ENCODE results near the gene GPC4.

Gene GPC4

GRCh38 chrX:133405498-133406185 lies 9.6 kb downstream of the GPC4 start:
- DNase-seq: no peak

GRCh38 chrX:133403984-133404383 lies 11.3 kb downstream of the GPC4 start:
- no peak for DNase-seq

DNA sequence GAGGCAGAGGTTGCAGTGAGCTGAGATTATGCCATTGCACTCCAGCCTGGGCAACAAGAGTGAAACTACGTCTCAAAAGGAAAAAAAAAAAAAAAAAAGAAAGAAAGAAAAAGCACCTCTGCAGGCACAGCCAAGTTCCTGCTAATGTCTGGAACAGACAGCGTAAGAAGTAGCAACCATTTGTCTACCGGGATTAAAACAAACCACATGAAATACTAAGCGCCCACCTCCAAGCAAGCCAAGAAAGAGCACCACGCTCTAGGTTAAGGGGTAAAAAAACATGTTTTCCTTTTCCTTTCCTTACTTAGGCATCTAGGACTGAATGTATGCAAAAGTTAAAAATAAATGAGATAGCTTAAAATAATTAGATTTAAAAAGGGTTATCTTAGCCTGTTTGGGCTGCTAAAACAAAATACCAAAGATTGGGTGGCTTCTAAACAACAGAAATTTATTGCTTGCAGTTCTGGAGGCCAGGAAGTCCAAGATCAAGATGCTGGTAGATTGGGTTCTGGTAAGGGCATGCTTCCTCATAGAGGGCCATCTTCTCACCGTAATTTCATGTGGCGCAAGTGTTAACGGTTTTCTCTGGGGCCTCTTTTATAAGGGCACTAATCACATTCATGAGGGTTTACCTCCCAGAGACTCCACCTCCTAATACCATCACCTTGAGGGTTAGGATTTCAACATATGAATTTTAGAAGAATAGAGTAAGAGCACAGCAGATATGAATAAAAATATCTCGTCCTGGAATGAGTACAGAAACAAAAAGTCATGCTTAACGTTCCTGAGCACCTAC lies 12.3 kb downstream of the GPC4 start:
- no peak for DNase-seq

DNA sequence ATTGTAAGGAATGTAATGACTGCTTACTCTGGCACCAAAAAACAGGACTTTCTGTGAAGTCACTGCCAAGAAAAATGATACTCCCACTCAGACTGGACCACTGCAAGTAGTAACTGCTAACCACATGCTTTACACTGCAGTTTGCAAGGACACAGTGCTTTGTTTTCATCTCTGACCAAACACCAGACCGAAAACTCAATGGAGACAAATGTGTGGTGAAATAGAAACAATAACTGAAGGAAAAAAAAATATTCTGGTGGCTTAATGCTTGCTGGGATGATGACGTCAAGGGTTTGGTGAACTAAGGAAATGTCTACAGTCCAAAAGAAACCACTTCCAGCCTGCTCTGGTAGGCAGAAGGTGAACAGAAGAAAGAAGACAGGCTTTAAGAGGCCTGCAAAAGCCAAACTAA lies 13.2 kb downstream of the GPC4 start:
- DNase-seq: no peak

DNA sequence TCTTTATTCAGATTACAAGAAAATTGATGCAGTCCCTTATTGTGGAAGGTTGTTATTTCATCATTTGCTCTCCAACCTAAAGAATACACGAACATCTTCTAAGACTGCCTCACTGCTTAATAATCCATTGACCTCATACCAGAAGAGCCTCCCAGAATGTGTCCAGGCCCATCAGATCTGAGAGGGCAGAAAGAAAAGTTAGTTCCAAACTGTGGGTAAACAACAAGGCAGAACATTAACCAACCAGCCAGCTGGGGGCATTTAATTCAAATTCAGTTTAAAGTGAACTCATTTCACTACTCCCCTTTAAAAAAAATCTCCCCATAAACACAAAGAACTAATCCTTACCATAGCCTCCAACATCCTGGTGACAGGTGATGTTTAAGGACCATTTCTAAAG lies 13.8 kb downstream of the GPC4 start:
- no peak for DNase-seq

GRCh38 chrX:133399411-133399810 lies 15.9 kb downstream of the GPC4 start:
- DNase-seq: no peak

- no peak for DNase-seq
Measured at GRCh38 chrX:133394765-133395164, 20.5 kb downstream of the GPC4 start.

DNA sequence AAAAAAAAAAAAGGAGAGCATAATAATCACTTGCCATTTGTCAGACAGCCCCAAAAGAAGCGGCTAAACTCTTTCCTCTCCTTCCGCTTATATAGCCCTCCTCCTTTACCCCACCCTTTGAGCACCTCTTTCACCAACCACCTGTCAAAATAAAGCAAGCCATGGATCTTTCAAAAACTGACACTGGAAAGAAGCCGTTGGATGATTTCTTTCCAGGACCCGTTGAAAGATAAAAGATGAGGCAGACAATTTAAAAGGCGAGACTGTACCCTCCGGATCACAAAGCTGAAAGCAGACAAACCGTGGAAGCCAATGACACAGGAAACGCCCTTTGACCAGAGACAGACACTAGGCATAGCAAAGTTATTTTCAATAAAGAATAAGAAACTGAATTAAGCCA lies 22.6 kb downstream of the GPC4 start:
- DNase-seq: no peak

- no peak for DNase-seq
Measured at GRCh38 chrX:133391111-133391510, 24.2 kb downstream of the GPC4 start.

DNA sequence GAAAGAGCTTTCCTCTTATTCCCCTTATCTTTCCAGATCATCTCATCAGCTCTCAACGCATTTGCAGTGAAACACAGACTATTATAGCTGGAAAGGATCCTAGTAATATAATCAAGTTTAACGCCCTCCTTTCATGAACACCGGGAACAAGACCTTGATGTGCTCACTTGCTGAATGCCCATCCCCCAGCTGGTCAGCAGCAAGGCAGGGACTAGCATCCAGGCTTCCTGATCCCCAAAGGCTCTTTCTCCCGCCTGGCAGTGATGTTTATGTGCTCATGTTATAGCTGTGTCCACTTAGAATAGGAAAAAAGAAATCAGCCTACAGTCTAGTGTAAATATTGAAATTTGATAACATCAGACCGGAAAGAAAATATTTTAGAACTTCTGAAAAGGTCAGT lies 24.6 kb downstream of the GPC4 start:
- DNase-seq: no peak

GRCh38 chrX:133389975-133390374 lies 25.3 kb downstream of the GPC4 start:
- no peak for DNase-seq

DNA sequence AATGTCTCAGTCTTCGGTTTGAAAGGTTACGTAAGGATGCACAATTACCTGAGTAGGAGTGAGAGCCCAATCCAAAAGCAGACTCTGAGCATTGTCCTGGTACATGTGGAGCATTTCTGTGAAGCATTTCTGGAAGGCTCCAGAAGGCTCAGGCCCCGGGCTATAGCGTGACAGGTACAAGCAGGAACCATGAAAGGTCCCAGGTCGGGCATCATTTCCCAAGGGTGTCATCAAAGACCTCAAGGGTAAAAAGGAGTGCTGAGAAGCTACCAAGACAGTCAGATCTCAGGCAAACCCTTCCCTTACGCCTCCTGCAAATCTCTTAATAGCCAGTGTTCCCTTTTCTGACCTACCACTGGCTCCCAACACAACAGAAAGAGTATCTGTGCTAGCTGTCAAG lies 30.8 kb downstream of the GPC4 start:
- DNase-seq: no peak

DNA sequence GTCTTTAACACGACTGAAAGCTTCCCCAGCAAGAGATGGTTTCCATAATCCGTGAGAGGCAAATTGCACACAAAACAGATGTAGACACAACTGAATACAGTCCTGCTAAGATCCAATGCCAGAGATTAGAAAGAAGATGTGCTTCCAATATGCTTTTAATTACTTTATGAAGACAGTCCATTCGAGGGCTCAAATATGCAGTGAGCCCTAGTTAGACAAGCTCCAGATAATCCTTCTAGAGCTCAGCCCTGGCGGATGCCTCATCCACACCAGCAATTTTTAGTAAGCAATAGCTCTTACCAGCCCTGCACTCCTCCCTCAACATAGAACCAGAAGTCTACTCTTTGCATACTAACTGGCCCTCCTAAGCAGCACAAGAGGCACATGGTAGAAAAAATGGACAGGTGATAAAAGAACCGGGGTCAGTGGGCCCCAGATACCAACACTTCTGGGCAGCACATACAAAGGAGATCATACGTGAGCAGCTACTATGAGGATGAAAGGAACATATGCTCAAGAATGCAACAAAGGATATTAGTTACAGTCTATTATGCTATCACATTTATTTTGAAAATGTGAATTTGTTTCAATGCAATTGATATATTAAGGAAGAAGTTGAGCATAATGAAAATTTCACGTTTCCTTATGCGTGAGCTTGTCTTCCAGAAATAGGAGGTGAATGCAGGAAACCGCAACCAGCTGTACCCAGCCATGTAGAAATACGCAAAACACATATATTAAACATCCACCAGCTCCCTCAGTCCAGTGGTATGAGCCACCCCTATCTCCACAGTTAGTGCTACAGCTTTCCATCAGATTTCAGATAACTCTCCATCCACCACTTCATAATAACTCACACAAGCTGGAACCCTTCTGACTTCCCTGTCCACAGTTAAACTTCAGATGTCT lies 34.3 kb downstream of the GPC4 start:
- no peak for DNase-seq

DNA sequence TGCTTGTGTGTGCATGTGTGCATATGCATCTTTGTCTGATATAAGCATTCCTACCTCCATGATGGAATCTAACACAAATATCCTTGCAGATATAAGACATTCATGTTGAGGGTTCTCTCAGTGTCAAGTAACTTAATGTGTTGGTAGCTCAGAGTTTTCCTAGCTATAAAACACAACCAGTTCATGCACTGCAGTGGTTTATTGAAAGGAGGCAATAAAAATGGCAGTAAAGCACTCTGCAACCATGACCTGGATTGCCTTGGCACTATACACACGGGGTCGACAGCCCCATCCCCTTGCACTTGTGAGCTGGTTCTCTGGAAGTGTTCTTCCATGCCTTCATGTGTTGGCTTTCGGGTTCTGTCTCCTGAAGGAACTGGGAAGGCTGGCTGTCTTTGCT lies 38.9 kb downstream of the GPC4 start:
- no peak for DNase-seq

DNA sequence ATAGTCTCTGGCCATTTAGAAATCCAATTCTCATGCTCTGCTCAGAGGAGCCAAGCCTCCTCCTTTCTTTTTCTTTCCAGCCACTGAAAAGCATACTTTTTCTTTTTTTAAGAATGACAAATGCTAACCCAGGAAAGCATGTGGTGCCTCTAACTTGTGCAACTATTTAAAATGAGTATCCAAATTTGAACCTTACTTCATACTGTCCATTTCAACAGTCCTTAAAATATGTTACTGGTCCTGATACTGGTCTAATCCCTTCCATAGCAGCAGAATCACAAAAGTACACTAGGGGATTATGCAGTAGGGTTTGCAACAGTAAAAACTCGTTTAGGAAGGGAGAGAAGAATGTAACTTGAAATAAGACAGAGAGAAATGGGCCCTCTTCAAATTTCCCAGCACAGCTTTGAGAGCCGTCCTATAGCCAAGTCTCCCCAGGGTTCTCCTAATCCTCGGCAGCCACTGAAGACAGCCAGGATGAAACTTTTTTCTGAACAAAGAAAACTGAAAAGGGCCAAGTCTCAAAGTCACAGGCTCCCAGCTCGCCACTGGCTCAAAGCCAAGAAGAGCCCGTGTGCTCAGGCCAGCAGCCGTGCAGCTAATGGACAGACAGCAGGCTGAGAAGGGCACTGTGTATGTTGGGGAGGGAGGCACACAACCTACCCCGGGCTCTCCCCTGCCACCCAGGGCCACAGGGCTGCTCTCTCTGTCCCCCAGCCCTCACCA lies 39.5 kb downstream of the GPC4 start:
- no peak for DNase-seq

GRCh38 chrX:133374874-133375387 lies 40.4 kb downstream of the GPC4 start:
- DNase-seq: no peak

DNA sequence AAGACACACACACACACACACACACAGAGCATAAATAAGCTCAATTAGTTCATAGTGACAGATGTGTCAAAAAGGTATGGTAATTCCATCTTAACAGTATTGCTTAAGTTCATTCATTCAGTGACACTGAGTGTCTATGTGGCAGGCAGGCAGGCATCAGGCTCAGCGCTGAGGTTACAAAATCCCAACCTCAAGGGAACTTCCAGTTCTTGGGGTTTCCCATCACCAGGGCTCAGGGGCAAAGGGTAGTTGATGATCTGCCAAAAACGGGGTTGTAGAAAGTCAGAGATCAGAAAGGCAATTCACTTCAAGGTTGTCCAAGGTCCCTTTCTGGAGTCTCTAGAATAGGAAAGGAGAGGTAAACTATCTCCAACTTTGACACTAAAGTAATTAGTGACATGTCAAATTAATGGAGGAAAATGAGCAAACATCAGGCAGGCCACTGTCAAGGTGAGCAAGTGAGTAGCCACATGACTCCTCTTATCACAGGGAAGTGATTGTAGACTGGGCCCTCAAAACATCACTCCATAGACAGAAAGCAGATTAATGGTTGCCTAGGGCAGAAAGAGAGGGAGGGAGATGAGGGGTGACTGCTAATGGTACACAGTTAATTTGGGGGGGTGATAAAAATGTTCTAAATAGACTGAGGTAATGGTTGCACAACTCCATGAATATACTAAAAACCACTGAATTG lies 41.8 kb downstream of the GPC4 start:
- DNase-seq: no peak

DNA sequence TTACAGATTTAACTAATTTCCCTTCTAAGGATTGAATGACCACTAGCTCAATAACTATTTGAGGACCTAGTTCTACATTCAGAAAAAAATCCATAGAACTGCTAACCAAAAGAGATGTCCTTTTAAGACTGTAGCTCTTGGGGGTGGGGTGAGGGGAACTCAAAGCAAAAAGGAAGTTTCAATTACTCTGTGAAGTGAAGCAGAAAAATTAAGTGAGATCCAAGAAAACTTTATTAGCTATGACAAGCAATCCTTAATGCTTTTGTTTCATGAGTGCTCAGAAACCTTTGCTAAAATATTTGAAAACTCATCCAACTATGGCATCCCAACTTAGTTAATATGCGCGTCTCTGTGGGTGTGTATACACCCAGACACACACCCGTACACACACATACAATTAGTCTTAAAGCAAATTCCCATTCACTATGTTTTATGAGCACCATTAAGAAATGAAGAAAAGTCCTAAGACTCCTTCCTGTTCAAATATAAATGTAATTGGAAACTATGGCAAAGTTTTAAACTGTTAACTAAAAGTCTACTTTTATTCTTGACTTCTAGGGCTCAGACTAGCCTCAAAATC lies 44.5 kb downstream of the GPC4 start:
- no peak for DNase-seq

- no peak for DNase-seq
Measured at GRCh38 chrX:133369065-133369464, 46.2 kb downstream of the GPC4 start.

DNA sequence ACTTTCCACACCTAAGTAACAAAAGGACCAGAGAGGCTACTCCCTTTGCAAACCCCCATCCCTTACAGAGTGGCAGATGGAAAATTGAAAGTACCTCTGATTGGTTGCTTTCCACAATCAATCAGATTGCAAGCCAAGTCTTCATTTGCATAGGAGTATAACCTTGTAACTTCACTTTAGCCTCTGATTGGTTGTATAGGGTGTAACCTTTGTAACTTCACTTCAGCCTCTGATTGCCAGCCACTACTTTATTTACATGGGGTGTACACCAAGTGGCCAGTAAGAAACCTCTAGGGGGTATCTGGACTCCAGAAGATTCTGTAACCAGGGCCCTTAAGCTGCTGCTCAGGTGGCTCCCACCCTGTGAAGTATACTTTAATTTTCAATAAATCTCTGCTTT lies 48.6 kb downstream of the GPC4 start:
- DNase-seq: no peak

DNA sequence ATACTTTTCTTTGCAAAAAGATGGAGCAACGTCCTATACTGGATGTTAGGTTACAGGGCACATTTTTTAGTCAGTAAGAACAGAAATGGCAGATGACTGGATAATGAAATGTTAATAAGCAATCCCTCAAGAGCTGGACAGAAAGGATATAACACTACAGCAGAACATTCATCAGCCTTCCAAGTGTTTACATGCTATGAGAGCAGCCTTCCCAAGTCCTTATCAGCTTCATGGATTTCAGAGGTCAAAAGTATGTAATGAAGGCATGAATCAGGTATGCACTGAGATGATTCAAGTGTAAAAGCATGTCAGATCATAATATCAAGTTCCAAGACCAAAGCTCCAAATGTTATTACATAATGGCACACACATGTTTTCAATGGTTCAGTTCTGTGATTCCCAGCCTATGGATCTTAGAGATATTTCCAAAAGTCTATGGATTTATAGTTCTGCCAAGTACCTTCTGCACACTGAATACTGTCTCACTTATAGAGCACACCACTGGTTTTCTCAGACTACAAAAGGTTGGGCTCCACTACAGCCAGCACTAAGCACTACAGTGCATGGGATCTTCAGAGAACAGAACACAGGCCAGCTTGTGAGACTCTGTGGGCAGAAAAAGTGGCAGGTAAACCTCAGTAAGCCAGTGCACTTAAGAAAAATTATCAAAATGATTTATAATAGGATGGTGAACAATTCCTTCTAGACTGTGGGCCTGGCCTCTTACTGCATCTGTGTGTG lies 49.2 kb downstream of the GPC4 start:
- DNase-seq: no peak

All from stimulated activated CD4-positive, alpha-beta T cell treated with anti-CD3 and anti-CD28 coated beads, Interleukin-4, amount 100 ng/mL, for 24 hours (primary cell).